GM19372 (cell line): ENCODE measurements around the gene KRT37.
"Not testable (repeated sequence)": the region's sequence is repeated elsewhere in the genome, so short reads cannot be mapped to it uniquely, and the experiment has no call there.

Experiments used
- ATAC-seq: cut with Tn5 transposase; IDR thresholded peaks from one replicate; pipeline ENCODE4 v1.9.1; 2021; ENCODE audit warnings: mild to moderate bottlenecking, low read depth, moderate library complexity; ENCODE audit not compliant: unreplicated experiment

KRT37 gene

GRCh38 chr17:41437254-41437653, 12.9 kb upstream of the KRT37 start:
- ATAC-seq: no peak

- no peak for ATAC-seq
These were observed 10.0 kb upstream of the KRT37 start for GRCh38 chr17:41434415-41434814.

GRCh38 chr17:41434005-41434404, 9.6 kb upstream of the KRT37 start:
- no peak for ATAC-seq

GRCh38 chr17:41433586-41433985, 9.2 kb upstream of the KRT37 start:
- ATAC-seq: no peak

- ATAC-seq: not testable (repeated sequence)
These were observed 6.0 kb upstream of the KRT37 start for GRCh38 chr17:41430376-41430775.

GRCh38 chr17:41429667-41430066, 5.3 kb upstream of the KRT37 start:
- ATAC-seq: no peak

GRCh38 chr17:41428591-41429291, 4.4 kb upstream of the KRT37 start:
- ATAC-seq: no peak

GRCh38 chr17:41422586-41422985, 1.8 kb downstream of the KRT37 start:
- not testable (repeated sequence) for ATAC-seq

GRCh38 chr17:41421617-41422016, 2.8 kb downstream of the KRT37 start:
- no peak for ATAC-seq

GRCh38 chr17:41421116-41421515, 3.3 kb downstream of the KRT37 start:
- no peak for ATAC-seq

- ATAC-seq: no peak
These were observed 4.3 kb downstream of the KRT37 start for GRCh38 chr17:41420134-41420533.

GRCh38 chr17:41419716-41420115, 4.7 kb downstream of the KRT37 start:
- no peak for ATAC-seq

- ATAC-seq: no peak
These were observed 6.1 kb downstream of the KRT37 start for GRCh38 chr17:41418116-41418860.

GRCh38 chr17:41417576-41418015, 6.8 kb downstream of the KRT37 start:
- ATAC-seq: no peak

GRCh38 chr17:41417127-41417526, 7.3 kb downstream of the KRT37 start:
- ATAC-seq: no peak

- no peak for ATAC-seq
These were observed 7.9 kb downstream of the KRT37 start for GRCh38 chr17:41416479-41416878.

- no peak for ATAC-seq
These were observed 8.5 kb downstream of the KRT37 start for GRCh38 chr17:41415833-41416335.

GRCh38 chr17:41415411-41415810, 9.0 kb downstream of the KRT37 start:
- ATAC-seq: no peak

GRCh38 chr17:41413982-41414381, 10.4 kb downstream of the KRT37 start:
- no peak for ATAC-seq

GRCh38 chr17:41413353-41413957, 10.9 kb downstream of the KRT37 start:
- ATAC-seq: no peak

- no peak for ATAC-seq
These were observed 13.1 kb downstream of the KRT37 start for GRCh38 chr17:41411072-41411840.
